Raji (cell line): ENCODE results near the gene CCDC178.

ENCODE experiments used
- POLR2A ChIP-seq: IDR thresholded peaks from 2 replicates; pipeline ENCODE4 v1.6.1; 2011; ENCODE audit warnings: low read depth, low read length, control low read depth; ENCODE audit not compliant: insufficient read depth

CCDC178 gene

DNA sequence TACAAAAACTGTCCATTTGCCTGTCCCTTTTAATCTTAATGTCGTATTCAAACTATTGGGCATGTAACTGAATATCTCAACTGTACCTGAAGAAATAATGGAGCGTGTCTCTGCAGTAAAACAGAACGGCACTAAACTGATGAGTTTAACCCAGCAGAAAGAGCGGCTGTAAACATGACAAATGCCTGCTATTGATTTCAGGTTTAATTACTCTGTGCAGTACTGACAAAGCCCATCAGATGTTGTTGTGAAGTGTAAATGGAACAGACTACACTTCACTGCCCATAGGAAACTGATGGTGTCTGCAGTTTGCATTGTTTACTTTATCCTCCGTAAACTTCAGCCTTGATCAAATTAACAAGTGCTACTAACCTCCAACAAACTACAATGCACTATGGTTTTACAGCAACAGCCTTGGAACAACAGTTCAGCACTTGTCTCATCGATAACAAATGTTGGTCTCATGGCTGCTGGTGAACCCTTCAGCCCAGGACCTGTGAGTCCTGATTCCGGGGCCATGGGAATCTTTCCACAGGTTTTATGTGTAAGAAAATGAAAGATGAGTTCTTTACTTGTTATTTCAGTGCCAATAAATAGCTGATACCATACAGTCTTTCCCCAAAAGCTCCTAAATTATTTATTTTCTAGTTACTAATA, 316.5 kb downstream of the CCDC178 start:
- TF ChIP-seq POLR2A: no peak

GRCh38 chr18:33116376-33116775, 324.1 kb downstream of the CCDC178 start:
- TF ChIP-seq POLR2A: no peak

DNA sequence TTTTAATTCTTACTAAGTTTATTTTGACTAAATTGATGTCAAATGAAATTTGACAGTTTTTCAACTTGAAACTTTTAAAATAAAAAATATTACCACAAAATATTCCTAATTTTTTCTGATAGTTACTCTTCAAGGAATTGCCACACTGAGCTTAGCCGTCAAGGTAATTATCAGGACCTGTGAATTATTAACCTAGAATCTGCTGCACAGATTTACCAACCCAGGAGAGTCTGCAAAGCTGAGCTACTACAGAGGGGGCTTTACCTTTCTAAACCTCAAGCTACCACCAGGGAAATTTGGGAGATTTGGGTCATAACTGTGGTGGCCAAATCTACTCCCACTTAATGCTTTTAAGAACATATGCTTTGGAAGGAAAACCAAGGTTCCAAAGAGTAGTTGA, 324.6 kb downstream of the CCDC178 start:
- TF ChIP-seq POLR2A: no peak

DNA sequence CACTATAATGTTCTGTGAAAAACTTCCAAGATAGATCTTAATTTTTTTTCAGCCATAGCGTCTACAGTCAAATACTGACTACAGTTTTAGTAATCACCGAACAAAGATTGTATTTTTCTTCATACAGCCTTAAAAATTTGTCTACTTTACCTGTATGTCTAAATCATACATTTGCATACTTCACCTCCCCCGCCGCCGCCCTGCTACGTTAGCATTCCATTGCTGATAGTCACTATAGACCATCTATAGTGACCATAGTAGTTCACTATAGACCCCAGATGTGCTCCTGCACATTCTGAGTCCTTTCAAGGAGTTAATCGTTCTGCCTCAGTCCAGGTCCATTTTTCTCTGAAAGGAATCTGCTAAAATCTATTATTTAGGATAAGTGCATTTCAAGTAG, 325.0 kb downstream of the CCDC178 start:
- TF ChIP-seq POLR2A: no peak

DNA sequence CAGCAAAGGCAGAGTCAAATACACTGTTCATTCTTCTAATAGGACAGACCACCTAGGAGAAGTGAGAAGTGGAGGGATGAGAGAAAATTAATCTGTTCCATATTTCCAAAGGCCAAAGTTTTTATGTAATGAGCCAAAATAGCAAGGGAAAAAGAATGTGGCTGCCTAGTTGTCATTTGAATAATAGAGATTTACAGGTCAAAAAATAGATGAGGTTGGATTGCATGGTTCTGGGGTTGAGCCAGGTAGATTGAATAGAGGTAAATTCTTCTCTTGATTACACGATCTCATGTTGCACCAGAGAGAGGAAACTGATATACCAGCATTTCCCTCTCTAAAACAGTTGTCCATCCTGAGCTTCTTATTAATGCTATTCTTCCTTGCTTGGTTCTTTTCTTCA, 325.8 kb downstream of the CCDC178 start:
- no peak for TF ChIP-seq POLR2A

DNA sequence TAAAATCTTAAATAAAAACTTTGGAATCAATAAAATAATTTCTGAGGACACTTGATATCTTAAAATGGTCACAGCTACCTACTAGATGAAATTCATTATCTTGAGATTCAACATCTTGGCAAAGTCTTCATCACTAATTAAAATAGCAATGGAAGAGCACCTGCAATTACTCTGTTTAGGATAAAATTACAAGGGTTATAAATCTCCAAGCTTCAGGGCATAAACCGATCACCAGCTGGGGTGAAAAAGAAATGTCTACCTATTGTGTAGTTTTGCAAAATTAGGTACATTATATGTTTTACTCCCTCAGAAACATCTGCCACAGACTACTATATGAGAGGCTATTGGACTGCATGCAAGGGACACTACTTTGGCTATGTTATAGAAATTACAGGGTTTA, 327.1 kb downstream of the CCDC178 start:
- TF ChIP-seq POLR2A: no peak

- no peak for TF ChIP-seq POLR2A
These were observed 333.0 kb downstream of the CCDC178 start for GRCh38 chr18:33107511-33107910.

- no peak for TF ChIP-seq POLR2A
These were observed 339.2 kb downstream of the CCDC178 start for GRCh38 chr18:33101316-33101715.

- no peak for TF ChIP-seq POLR2A
These were observed 340.9 kb downstream of the CCDC178 start for GRCh38 chr18:33099626-33100025.

GRCh38 chr18:33097126-33097525, 343.4 kb downstream of the CCDC178 start:
- no peak for TF ChIP-seq POLR2A

DNA sequence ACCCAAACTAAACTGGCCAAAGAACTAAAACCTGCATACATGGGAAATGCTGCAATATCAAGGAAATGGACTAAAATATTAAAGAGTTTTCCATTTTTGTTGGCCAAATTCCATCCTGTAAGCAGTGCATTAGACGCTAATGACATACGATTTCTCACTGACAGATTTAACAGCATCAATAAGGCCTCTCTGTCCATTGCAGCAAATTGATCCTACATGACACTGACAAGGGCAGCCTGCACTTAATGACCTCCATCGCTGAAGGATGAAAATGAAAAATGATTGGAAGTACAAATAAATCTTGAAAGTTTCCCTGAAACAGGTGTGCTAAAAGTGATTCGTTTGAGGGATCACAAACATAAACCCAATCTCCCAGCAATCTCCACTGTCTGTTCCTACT, 350.1 kb downstream of the CCDC178 start:
- TF ChIP-seq POLR2A: no peak

DNA sequence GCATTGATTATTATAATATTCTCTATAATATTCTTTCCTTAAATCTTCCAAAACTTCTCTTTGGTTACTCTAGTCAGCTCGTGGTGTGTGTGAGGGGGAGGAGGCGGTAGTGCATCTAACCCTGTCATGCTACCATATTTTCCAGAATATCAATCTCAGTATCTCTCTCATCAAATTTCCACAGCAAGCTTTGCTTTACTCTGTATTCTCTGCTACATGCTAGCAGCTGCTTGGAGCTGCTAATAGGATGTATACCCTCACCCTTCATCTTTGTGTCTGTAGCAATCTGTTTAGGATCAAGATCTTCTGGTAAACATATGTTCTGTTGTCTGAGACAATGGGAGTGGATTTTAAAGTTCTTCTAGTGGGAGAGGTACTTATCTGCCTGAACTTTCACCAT, 363.9 kb downstream of the CCDC178 start:
- no peak for TF ChIP-seq POLR2A

DNA sequence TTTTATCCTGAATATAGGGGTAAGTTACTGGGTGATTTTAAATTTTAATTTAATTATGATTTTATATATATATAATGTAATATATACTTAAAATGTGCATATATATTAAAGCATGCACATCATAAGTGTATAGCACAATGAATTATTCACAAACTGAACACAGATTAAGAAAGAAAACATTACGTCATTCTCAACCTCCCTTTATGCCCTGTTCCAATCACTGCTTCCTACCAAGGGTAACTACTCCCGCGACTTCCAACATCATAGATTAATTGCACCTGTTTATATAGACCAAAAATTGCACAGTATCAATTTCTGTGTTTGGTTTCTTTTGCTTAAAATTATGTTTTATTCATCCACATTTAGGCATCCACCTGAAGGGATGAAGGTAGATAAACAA, 366.4 kb downstream of the CCDC178 start:
- TF ChIP-seq POLR2A: no peak

DNA sequence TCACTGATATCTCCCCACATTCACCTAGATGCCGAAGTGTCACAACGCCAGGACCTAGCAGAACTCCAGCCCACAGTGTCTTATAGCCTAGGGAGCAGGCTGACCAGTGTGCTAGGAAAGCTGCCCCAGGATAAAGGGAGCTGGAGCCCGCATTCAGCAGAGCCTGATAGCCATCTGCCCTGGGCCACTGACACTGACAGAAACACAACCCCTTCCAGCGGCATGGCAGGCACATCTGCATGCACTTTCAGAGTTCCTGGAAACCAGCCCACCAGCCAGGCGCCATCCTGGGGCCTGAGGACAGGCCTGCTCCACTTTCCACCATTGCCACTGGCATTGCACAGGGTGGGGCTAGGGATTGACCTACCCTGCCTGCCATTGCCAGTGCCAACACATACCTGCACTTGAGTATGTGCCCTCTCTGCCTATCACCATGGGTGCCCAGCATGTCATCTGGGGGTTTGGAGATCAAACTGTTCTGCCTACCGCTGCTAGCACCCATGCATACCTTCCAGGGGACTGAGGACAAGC, 377.6 kb downstream of the CCDC178 start:
- TF ChIP-seq POLR2A: no peak

DNA sequence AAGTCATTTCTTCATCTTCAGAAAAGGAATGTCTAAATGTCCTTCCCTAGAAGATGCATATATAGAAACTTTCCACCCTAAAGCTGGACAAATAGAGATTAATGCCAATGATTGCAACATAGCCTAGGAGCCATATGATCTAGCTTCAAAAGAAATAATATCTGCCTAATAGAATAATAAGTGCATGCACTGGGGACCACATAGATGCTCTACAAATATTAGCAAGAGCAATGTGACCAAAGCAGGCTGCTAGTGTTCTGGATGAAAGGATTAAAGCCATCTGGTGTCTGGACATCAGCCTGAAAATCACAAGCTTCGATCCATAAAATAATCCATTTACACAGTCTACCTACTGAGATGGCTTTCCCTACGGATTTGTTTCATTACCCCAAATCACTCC, 387.6 kb downstream of the CCDC178 start:
- no peak for TF ChIP-seq POLR2A

DNA sequence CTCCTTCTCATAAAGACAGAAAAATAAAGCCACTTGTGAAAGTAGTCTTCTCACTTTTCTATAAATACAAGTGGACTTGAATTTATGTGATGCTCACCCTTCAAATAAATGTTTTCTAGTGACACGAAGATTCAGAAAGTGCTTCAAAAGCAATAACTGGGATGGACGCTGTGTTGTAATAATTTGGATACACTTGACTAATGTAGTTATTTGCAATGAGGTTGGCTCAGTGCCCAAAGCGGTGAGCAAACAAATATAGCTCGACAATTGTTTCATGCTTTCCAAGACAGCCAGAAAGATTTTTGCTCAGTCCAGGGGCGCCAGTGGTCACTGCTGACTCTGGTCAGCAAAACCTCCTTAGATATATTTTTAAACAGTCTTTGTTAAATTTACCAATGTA, 389.1 kb downstream of the CCDC178 start:
- no peak for TF ChIP-seq POLR2A

- TF ChIP-seq POLR2A: no peak
These were observed 400.3 kb downstream of the CCDC178 start for GRCh38 chr18:33040213-33040612.
